Gastroesophageal sphincter (tissue), 2 donors: ENCODE results near the gene MOB3B.

Experiments
- POLR2A ChIP-seq, 2 donors: fragments of 450-650 bp; IDR thresholded peaks; one replicate each; pipeline ENCODE4 v1.6.1; 2017; ENCODE audit warnings: antibody characterized with exemption in 2 of 2, mild to moderate bottlenecking in 2 of 2, moderate library complexity in 1 of 2
- POLR2AphosphoS5 ChIP-seq: sonication (generic); formaldehyde crosslinking; IDR thresholded peaks from one replicate; pipeline ENCODE4 v1.6.1; 2017; ENCODE audit warnings: antibody characterized with exemption

DNA sequence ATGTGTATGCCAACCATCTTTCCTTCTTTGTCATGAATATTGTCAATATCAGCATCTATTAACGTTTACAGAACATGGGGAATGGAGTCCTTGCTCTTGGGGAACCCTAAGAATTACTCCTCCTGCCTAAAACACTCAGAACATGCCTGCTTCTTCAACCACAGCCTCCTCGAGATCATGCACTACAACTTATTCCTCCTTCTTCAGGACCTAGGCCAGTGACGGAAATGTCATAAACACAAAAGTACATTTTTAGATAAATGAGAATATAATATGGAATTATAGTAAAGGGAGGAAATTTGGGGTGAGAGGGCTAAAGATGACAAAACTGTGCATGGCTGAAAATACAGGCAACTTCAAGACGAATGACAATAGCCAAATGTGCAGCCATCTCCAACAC, 8.6 kb downstream of the MOB3B start:
- TF ChIP-seq POLR2AphosphoS5, result no peak
- no peak for TF ChIP-seq POLR2A (IDR thresholded peaks at IDR 0.05)
